AG10803 (cell line): ENCODE results near the gene ASB2.
A peak's percentile ranks its signal among the peaks of the same experiment; 100 is the strongest.

Experiments used
- DNase-seq: peaks from one replicate; pipeline ENCODE4 v3.0.0; 2010; ENCODE audit warnings: low read depth
- H3K4me3 ChIP-seq: 2 replicates; pipeline ENCODE4 v1.5.1; 2011; ENCODE audit warnings: mild to moderate bottlenecking, low read length, control low read depth
- TF ChIP-seq, protein P1 (sequence below): conservative IDR thresholded peaks from 2 replicates; pipeline ENCODE4 v1.5.1; 2011; ENCODE audit warnings: mild to moderate bottlenecking, low read length, control low read depth, inconsistent platforms

The ASB2 gene

DNA sequence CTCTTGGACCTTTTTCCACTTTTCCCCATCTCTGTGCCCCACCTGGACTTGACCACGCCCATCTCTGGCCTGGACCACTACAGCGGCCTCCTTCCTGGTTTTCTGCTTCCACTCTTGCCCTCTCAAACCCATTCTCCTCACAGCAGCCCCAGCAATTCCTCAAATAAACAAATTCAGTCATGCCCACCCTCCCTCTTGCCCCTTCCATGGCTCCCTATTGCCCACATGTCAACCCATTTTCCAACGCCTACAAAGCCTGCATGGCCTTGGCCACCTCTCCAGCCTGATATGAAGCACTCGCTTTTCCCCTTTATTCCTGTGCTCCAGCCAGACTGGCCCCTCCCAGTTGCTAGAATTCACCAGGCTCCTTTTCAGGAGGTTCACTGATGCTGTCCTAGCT, 43.9 kb upstream of the ASB2 start:
- no peak overlapping the region for H3K4me3 ChIP-seq
- TF ChIP-seq, protein P1, sequence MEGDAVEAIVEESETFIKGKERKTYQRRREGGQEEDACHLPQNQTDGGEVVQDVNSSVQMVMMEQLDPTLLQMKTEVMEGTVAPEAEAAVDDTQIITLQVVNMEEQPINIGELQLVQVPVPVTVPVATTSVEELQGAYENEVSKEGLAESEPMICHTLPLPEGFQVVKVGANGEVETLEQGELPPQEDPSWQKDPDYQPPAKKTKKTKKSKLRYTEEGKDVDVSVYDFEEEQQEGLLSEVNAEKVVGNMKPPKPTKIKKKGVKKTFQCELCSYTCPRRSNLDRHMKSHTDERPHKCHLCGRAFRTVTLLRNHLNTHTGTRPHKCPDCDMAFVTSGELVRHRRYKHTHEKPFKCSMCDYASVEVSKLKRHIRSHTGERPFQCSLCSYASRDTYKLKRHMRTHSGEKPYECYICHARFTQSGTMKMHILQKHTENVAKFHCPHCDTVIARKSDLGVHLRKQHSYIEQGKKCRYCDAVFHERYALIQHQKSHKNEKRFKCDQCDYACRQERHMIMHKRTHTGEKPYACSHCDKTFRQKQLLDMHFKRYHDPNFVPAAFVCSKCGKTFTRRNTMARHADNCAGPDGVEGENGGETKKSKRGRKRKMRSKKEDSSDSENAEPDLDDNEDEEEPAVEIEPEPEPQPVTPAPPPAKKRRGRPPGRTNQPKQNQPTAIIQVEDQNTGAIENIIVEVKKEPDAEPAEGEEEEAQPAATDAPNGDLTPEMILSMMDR, result no peak
- DNase-seq, result no peak

DNA sequence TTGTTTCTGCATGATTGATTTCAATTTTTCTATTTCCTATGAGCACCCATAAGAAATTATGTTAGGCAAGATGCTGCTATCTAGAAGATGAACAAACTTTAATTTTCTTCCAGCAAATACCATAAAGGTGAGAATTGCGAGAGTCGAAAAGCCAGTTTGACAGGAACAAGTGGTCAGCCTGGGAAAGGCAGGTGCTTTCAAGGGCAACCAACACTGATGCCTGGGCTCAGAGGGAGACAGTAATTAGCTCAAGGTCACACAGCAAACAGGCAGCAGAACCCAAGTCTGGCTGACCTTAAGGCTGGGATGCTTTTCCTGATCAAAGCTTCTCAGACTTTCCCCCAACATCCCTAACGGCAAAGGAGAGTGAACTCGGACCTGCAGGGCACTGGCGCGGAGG, 43.0 kb upstream of the ASB2 start:
- no peak for DNase-seq
- TF ChIP-seq, protein P1, result no peak
- no peak overlapping the region for H3K4me3 ChIP-seq

DNA sequence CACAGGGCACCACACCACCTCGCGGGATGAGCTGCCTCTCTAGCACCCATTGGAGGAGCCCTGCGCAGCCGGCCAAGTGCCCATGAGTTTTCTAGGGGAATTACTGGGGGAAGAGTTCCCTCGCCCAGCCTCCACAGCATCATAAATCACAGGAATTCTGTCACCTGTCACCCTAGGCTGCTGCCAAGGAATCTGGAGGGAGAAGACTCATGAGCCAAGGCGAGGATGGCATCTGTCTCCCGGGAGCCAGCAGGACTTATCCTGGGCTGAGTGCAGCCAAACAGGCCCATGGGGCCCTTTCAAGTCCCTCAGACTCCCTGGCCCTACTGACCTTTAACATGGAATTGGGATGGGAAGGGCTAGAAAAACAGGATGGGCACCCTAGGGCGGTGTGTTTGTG, 41.9 kb upstream of the ASB2 start:
- no peak for DNase-seq
- TF ChIP-seq, protein P1, result no peak
- H3K4me3 ChIP-seq, result no peak overlapping the region

DNA sequence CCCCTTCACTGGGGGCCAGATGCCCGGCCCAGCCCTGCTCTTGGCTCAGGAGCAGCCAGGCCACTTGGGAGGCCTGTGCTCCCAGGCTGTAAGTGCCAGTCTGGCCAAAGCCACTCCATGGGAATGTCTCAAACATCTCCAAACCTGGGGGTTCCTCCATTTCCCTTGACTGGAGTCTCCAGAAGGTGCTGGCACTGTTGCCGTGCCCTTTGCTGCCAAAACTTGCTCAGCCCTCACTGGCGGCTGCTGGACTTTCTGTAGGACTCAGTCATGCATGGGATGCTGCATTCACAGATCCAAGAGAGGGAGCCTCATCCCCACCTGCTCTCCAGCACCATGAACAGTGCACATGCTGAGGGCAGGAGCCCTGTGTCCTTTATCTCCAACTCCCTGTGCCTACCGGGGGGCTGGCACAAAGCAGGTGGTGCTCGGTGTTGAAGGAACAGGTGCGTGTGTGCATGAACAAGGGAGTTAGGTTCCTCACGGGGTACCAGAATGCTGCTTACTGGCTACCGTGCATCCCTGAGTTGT, 40.1 kb upstream of the ASB2 start:
- TF ChIP-seq, protein P1, result no peak
- no peak overlapping the region for H3K4me3 ChIP-seq
- no peak for DNase-seq

DNA sequence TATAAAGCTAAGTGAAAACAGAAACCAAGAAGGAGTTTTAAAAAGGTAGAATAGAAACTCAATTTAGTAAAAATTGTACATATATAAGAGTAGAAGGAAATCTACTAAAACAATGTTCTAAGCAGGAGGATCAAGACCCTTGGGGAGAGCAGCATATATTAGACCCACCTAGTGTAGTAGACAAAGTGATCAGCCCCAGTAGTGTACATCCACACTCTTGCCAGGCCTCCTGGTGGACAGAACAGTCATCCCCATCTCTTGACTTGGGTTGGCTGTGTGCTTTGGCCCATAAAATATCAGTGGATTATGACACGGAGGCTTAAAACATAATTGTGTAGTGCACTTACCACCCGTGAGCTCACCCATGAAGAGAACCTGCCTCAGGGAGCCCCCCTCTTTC, 38.9 kb upstream of the ASB2 start:
- no peak overlapping the region for H3K4me3 ChIP-seq
- TF ChIP-seq, protein P1, result no peak
- no peak for DNase-seq

DNA sequence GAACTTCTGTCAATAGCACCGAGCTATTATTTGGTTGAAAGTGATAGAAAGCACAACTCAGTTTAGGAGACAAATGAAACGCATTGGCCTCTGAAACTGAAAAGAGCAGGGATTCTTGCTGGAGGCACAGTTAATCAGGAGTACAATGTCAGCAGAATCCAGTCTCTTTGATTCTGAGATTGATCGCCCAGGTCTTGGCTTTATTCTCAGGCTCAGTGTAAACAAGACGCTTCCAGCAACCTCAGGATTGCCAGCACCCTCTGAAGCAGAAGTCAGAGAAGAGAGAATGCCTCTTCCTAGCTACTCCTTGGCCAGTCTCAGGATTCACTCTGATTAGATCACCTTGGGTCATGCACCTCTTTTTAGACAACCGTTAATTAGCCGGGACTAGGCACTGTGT, 38.0 kb upstream of the ASB2 start:
- TF ChIP-seq, protein P1, result no peak
- no peak for DNase-seq

DNA sequence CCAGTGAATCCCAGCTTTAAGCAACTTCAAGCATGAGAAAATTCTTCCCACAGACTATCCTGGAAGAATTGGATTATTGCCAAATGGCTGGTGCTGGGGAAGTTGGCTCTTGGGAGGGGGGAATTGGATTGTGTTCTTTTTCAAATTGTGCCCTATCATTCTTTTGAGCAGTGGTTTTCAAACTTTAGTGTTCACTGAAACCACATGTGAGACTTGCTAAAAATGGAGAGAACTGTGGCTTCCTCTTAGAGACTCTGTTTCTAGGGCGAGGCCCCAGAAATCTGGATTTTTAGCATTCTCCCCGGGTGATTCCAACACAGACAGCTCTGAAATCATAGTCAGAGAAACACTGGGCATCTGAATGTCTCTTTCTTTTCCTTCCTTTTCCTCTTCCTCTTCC, 35.4 kb upstream of the ASB2 start:
- TF ChIP-seq, protein P1, result no peak
- DNase-seq, result peak; percentile 72
- H3K4me3 ChIP-seq, result no peak overlapping the region

More for the DNA sequence above, 38.0 kb upstream of the ASB2 start:
- no peak overlapping the region for H3K4me3 ChIP-seq
